Calu3 (cell line): Measurements from ENCODE around the gene MYL3. TPM values are rescaled to one million over a fixed set of nuclear protein-coding genes. Genes with fewer than 3 reads are reported as not detected.
A peak's percentile ranks its signal among the peaks of the same experiment; 100 is the strongest.

ENCODE experiments used
- BruUV-seq: library from RNA; stranded (reverse); fragments of 400-500 nt; replicated peaks from 2 replicates; lab custom pipeline; 2021; lab: Mats Ljungman, UMichigan
- CTCF ChIA-PET: fragments of 300-600 bp; sonication (Branson Sonifier 250); formaldehyde crosslinking; loops from one replicate; lab custom pipeline; 2022; ENCODE audit warnings: antibody characterized with exemption; lab: Charles Lee
- DNase-seq: peaks from one replicate; pipeline ENCODE4 v3.0.0; 2022
- H3K27ac Mint-ChIP-seq: one replicate; pipeline ENCODE4 v1.8.0; 2022; ENCODE audit warnings: mixed read lengths; ENCODE audit not compliant: unreplicated experiment
- H3K27me3 Mint-ChIP-seq: one replicate; pipeline ENCODE4 v1.8.0; 2022; ENCODE audit warnings: mixed read lengths; ENCODE audit not compliant: unreplicated experiment
- H3K36me3 Mint-ChIP-seq: one replicate; pipeline ENCODE4 v1.8.0; 2022; ENCODE audit warnings: mild to moderate bottlenecking, moderate library complexity, mixed read lengths; ENCODE audit not compliant: insufficient read depth, unreplicated experiment
- H3K4me1 Mint-ChIP-seq: one replicate; pipeline ENCODE4 v1.8.0; 2022; ENCODE audit warnings: mild to moderate bottlenecking, low read depth, mixed read lengths; ENCODE audit not compliant: unreplicated experiment
- H3K4me3 Mint-ChIP-seq: one replicate; pipeline ENCODE4 v1.8.0; 2022; ENCODE audit warnings: mild to moderate bottlenecking, low read depth, moderate library complexity, mixed read lengths; ENCODE audit not compliant: unreplicated experiment
- H3K9me3 Mint-ChIP-seq: one replicate; pipeline ENCODE4 v1.8.0; 2022; ENCODE audit warnings: low read depth, mixed read lengths; ENCODE audit not compliant: unreplicated experiment
- intact Hi-C: fragments of 100-400 bp; cut with micrococcal nuclease; formaldehyde crosslinking; loops from one replicate; pipeline ENCODE4 v1.10.0; 2022; ENCODE audit not compliant: unreplicated experiment
- total RNA-seq: library from RNA; stranded (reverse); gene quantifications from 2 replicates; pipeline ENCODE4 v1.2.3, GENCODE V29; 2022
- TF ChIP-seq, protein P1 (sequence below): fragments of 200-600 bp; IDR thresholded peaks from one replicate; pipeline ENCODE4 v1.8.0; 2022; ENCODE audit warnings: antibody characterized with exemption; ENCODE audit not compliant: unreplicated experiment

The MYL3 gene
- total RNA-seq, 1 experiment from 2014 or later = not detected

DNA sequence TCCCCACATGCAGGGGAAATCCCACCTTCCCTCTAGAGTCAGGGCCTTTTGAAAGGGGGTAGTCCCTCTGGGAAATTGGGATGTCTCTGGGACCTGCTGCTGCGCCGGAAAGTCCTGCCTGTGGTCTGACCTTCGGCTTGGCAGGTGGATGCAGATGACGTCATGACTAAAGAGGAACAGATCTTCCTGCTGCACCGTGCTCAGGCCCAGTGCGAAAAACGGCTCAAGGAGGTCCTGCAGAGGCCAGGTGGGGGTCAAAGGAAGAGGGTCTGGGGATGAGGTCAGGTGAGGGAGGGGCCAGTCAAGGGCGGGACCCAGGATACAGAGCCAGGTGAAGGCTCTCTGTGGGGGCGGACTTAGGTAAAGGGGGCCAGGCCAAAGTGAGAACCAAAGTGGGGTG, 30.5 kb upstream of the MYL3 start:
- DNase-seq = no peak
- intact Hi-C loops = no loop called here
- Mint-ChIP-seq H3K36me3 (peaks cover 9% of the 10 kb centered on the region), H3K27me3 (peaks cover 30% of the 10 kb centered on the region), H3K4me3 (no peak overlapping the region), H3K4me1 (peaks cover 21% of the 10 kb centered on the region), H3K27ac (no peak overlapping the region), H3K9me3 (no peaks in the 10 kb centered on the region)
- CTCF ChIA-PET = no interaction called here
- TF ChIP-seq, protein P1, sequence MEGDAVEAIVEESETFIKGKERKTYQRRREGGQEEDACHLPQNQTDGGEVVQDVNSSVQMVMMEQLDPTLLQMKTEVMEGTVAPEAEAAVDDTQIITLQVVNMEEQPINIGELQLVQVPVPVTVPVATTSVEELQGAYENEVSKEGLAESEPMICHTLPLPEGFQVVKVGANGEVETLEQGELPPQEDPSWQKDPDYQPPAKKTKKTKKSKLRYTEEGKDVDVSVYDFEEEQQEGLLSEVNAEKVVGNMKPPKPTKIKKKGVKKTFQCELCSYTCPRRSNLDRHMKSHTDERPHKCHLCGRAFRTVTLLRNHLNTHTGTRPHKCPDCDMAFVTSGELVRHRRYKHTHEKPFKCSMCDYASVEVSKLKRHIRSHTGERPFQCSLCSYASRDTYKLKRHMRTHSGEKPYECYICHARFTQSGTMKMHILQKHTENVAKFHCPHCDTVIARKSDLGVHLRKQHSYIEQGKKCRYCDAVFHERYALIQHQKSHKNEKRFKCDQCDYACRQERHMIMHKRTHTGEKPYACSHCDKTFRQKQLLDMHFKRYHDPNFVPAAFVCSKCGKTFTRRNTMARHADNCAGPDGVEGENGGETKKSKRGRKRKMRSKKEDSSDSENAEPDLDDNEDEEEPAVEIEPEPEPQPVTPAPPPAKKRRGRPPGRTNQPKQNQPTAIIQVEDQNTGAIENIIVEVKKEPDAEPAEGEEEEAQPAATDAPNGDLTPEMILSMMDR = no peak
- no TSS peak for BruUV-seq

DNA sequence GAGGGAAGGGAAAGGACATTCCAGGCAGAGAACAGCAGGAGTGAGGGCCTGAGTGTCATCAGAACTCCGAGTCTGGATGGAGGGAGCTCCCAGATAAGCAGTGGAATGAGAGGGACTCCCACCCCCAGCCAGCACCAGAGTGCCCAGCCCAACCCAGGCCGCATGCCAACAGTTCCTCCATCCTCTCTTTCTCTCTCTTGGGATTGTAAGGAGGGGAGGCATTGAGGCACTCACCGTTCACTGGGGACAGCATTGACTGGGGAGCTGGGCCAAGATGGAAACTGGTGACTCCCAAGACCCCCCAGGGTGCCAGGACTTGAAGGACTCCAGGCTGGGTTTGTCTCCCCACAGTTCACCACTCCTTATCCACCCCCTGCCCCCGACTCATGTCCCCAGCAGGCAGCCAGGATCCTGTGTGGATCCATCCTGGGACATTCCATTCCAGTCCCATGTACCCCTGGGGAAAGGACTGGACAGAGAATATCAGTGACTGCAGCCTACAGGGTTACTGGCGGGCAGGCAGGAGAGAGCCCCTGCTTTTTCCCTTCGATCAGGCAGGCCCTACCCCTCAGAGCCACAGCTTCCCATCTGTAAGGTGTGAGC, 30.0 kb upstream of the MYL3 start:
- intact Hi-C loops = no loop called here
- CTCF ChIA-PET = interaction anchor here (0.7 kb wide), 1 partner anchor 173 kb away, joined by 4 read pairs; no protein-coding TSS in a partner anchor
- Mint-ChIP-seq H3K4me1 (peaks cover 16% of the 10 kb centered on the region), H3K9me3 (no peaks in the 10 kb centered on the region), H3K4me3 (peak overlapping the region; percentile 68), H3K27me3 (peaks cover 24% of the 10 kb centered on the region), H3K36me3 (peaks cover 9% of the 10 kb centered on the region), H3K27ac (no peak overlapping the region)
- BruUV-seq = no TSS peak
- no peak for DNase-seq
- TF ChIP-seq, protein P1 = no peak

DNA sequence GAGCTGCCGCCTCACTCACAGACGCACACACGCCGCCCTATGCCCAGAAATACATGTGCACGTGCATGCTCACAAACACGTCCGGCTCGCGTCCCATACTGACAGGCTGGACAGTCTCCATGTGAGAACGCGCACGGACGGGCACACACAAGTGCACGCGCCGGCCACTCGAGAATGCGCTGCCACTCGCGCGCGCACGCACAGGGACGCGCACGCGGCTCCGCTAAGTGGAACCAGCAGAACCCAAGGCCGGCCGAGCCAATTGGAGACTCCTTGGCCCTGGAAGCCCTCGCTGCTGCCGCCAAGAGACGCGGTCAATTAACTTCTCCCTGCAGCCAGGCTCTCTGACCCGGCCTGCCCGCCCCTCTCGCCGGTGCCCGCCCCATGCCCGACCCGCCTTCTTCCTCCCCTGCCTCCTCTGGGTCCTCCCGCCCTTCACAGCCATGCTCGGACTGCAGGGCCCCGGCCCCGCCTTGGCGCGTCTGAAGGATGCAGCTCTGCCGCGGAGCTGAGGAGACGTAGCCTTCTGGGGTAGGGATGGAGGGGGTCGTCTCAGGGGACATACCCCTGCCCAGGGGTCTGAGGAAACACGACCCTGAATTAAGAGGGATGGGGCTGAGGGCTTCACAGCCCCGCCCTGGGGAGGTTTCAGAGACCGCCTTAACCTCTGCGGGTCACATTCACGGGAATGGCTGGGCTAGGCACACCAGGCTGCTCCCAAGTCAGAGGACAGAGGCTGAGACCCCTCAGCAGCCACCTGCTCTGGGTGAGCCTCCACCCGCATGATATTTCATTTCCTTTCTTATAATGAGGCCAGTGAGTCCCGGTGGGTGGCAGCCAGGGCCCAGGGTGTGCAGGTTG, 29.3 kb upstream of the MYL3 start:
- Mint-ChIP-seq H3K27me3 (peaks cover 18% of the 10 kb centered on the region), H3K27ac (no peak overlapping the region), H3K9me3 (no peaks in the 10 kb centered on the region), H3K4me3 (peak overlapping the region; percentile 68), H3K36me3 (peaks cover 9% of the 10 kb centered on the region), H3K4me1 (peaks cover 11% of the 10 kb centered on the region)
- TF ChIP-seq, protein P1 = no peak
- BruUV-seq = no TSS peak
- DNase-seq = peak; percentile 71
- CTCF ChIA-PET = interaction anchor here (0.7 kb wide), 1 partner anchor 173 kb away, joined by 4 read pairs; no protein-coding TSS in a partner anchor
- intact Hi-C loops = no loop called here

DNA sequence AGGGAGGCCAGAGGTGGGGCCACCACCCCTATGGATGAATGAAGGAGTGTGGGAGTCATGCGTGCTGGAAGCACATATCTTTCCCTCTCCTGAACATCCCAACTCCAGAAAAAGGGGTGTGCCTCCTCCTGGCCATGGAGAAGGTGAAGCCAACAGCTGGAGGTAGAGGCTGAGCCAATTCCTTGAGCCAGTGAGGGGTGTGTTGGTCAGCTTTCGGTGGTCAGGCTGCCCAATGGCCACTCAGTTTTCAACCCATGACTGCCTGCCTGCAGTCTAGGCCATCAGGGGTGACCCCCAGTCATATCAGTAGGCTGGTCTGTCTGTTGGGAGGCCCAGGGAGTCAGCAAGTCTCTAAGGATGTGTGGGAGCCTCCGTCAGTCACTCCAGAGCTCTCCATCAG, 27.9 kb upstream of the MYL3 start:
- intact Hi-C loops = no loop called here
- H3K9me3 Mint-ChIP-seq = no peaks in the 10 kb centered on the region
- peaks cover 9% of the 10 kb centered on the region for H3K36me3 Mint-ChIP-seq
- CTCF ChIA-PET = no interaction called here
- H3K4me1 Mint-ChIP-seq = peaks cover 11% of the 10 kb centered on the region
- no peak for DNase-seq
- peaks cover 20% of the 10 kb centered on the region for H3K27me3 Mint-ChIP-seq
- H3K4me3 Mint-ChIP-seq = peak overlapping the region; percentile 68
- TF ChIP-seq, protein P1 = no peak
- H3K27ac Mint-ChIP-seq = no peak overlapping the region
- BruUV-seq = no TSS peak
